Astrocyte (in vitro differentiated cells and primary cell): Measurements from ENCODE around the gene TP73. TPM values are rescaled to one million over a fixed set of nuclear protein-coding genes. Genes with fewer than 3 reads are reported as not detected.

Source experiments
- DNase-seq: peaks from one replicate; pipeline ENCODE4 v3.0.0-alpha.2; 2010; ENCODE audit warnings: low read depth
- FAIRE-seq: peaks from 2 replicates; lab custom pipeline; 2011; peaks lifted over from hg19 to GRCh38; lab: Jason Lieb, UNC
- H2AFZ ChIP-seq: 2 replicates; pipeline ENCODE4 v1.6.0; 2012; ENCODE audit warnings: low read depth, low read length, inconsistent platforms
- H3K27ac ChIP-seq: 2 replicates; pipeline ENCODE4 v1.5.1; 2011; ENCODE audit warnings: low read depth, low read length, inconsistent platforms
- H3K27me3 ChIP-seq: 2 replicates; pipeline ENCODE4 v1.6.0; 2011; ENCODE audit warnings: low read length, inconsistent platforms; ENCODE audit not compliant: insufficient read depth
- H3K36me3 ChIP-seq: 2 replicates; pipeline ENCODE4 v1.5.1; 2011; ENCODE audit warnings: low read length, inconsistent platforms; ENCODE audit not compliant: insufficient read depth
- H3K4me1 ChIP-seq: 2 replicates; pipeline ENCODE4 v1.5.1; 2011; ENCODE audit warnings: low read length, inconsistent platforms; ENCODE audit not compliant: insufficient read depth
- H3K4me2 ChIP-seq: 2 replicates; pipeline ENCODE4 v1.6.0; 2012; ENCODE audit warnings: low read length, inconsistent platforms
- H3K4me3 ChIP-seq: 2 replicates; pipeline ENCODE4 v1.5.1; 2011; ENCODE audit warnings: low read depth, mild to moderate bottlenecking, low read length, inconsistent platforms; ENCODE audit not compliant: insufficient read depth
- H3K79me2 ChIP-seq: 2 replicates; pipeline ENCODE4 v1.6.0; 2012; ENCODE audit warnings: mild to moderate bottlenecking, low read length, inconsistent platforms; ENCODE audit not compliant: insufficient read depth
- H3K9ac ChIP-seq: 2 replicates; pipeline ENCODE4 v1.6.0; 2012; ENCODE audit warnings: mild to moderate bottlenecking, low read length, inconsistent platforms
- H3K9me3 ChIP-seq: 2 replicates; pipeline ENCODE4 v1.5.1; 2012; ENCODE audit warnings: low read depth, mild to moderate bottlenecking, low read length, inconsistent platforms; ENCODE audit not compliant: insufficient read depth
- H4K20me1 ChIP-seq: 2 replicates; pipeline ENCODE4 v1.6.0; 2012; ENCODE audit warnings: low read length, inconsistent platforms; ENCODE audit not compliant: insufficient read depth
- H3K27ac Mint-ChIP-seq: one replicate; pipeline ENCODE4 v1.8.0; 2021; ENCODE audit warnings: mild to moderate bottlenecking, mixed read lengths; ENCODE audit not compliant: unreplicated experiment
- H3K27me3 Mint-ChIP-seq: one replicate; pipeline ENCODE4 v1.8.0; 2021; ENCODE audit warnings: low read depth, mixed read lengths; ENCODE audit not compliant: unreplicated experiment
- H3K36me3 Mint-ChIP-seq: one replicate; pipeline ENCODE4 v1.8.0; 2021; ENCODE audit warnings: low read depth, mixed read lengths; ENCODE audit not compliant: unreplicated experiment
- H3K4me1 Mint-ChIP-seq: one replicate; pipeline ENCODE4 v1.8.0; 2021; ENCODE audit warnings: low read depth, mixed read lengths; ENCODE audit not compliant: unreplicated experiment
- H3K4me3 Mint-ChIP-seq: one replicate; pipeline ENCODE4 v1.8.0; 2021; ENCODE audit warnings: mild to moderate bottlenecking, moderate library complexity, mixed read lengths; ENCODE audit not compliant: unreplicated experiment
- H3K9me3 Mint-ChIP-seq: one replicate; pipeline ENCODE4 v1.8.0; 2021; ENCODE audit warnings: mild to moderate bottlenecking, mixed read lengths; ENCODE audit not compliant: unreplicated experiment
- EZH2 ChIP-seq: IDR thresholded peaks from 2 replicates; pipeline ENCODE4 v1.6.1; 2012; ENCODE audit warnings: mild to moderate bottlenecking, low read length, inconsistent platforms; ENCODE audit not compliant: insufficient read depth
- total RNA-seq: library from RNA; stranded (reverse); gene quantifications from 2 replicates; pipeline ENCODE4 v1.2.1, GENCODE V29; 2021
- TF ChIP-seq, protein P1 (sequence below): IDR thresholded peaks from 2 replicates; pipeline ENCODE4 v1.5.1; 2011; ENCODE audit warnings: low read depth, mild to moderate bottlenecking, inconsistent platforms, low read length, moderate library complexity; ENCODE audit not compliant: insufficient read depth

Gene TP73
- total RNA-seq, 1 donor from 2014 or later = 0.18 TPM

- H2AFZ ChIP-seq = no peak overlapping the region
- H3K4me3 ChIP-seq = no peak overlapping the region
- FAIRE-seq (no peak), DNase-seq (no peak)
- no peaks in the 10 kb centered on the region for H3K79me2 ChIP-seq
- no peak overlapping the region for H3K4me2 ChIP-seq
- H3K4me3 Mint-ChIP-seq = no peak overlapping the region
- H3K27ac ChIP-seq = no peak overlapping the region
- H3K27me3 ChIP-seq = no peaks in the 10 kb centered on the region
- H3K4me1 Mint-ChIP-seq = no peaks in the 10 kb centered on the region
- H3K36me3 Mint-ChIP-seq = peaks cover 6% of the 10 kb centered on the region
- TF ChIP-seq EZH2 = no peak
- TF ChIP-seq, protein P1, sequence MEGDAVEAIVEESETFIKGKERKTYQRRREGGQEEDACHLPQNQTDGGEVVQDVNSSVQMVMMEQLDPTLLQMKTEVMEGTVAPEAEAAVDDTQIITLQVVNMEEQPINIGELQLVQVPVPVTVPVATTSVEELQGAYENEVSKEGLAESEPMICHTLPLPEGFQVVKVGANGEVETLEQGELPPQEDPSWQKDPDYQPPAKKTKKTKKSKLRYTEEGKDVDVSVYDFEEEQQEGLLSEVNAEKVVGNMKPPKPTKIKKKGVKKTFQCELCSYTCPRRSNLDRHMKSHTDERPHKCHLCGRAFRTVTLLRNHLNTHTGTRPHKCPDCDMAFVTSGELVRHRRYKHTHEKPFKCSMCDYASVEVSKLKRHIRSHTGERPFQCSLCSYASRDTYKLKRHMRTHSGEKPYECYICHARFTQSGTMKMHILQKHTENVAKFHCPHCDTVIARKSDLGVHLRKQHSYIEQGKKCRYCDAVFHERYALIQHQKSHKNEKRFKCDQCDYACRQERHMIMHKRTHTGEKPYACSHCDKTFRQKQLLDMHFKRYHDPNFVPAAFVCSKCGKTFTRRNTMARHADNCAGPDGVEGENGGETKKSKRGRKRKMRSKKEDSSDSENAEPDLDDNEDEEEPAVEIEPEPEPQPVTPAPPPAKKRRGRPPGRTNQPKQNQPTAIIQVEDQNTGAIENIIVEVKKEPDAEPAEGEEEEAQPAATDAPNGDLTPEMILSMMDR = no peak
- H3K27ac Mint-ChIP-seq = no peak overlapping the region
- H3K36me3 ChIP-seq = no peaks in the 10 kb centered on the region
- no peaks in the 10 kb centered on the region for H4K20me1 ChIP-seq
- H3K9ac ChIP-seq = no peak overlapping the region
- peaks cover 6% of the 10 kb centered on the region for H3K9me3 Mint-ChIP-seq
- H3K4me1 ChIP-seq = no peaks in the 10 kb centered on the region
- H3K27me3 Mint-ChIP-seq = peaks cover 34% of the 10 kb centered on the region
- H3K9me3 ChIP-seq = no peaks in the 10 kb centered on the region
Measured at GRCh38 chr1:3756394-3756793, 104.1 kb downstream of the TP73 start.

DNA sequence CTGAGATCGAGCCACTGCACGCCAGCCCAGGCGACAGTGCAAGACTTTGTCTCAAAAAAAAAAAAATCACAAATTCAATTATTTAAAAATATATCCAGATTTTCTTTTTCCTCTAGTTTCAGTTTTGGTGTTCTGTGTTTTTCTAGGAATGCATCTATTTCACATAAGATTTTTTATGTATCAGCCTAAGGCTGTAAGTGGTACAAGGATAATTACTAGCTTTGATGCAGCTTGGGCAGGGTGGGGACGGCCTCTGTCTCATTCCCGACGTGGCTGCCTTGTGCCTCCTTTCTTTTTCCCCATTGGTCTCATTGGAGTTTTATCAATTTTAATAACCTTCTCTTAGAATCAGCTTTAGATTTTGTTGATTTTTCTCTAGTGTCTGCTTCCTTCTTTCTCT is 106.8 kb downstream of the TP73 start:
- H3K36me3 ChIP-seq = no peaks in the 10 kb centered on the region
- no peaks in the 10 kb centered on the region for H4K20me1 ChIP-seq
- no peak overlapping the region for H3K4me2 ChIP-seq
- H3K79me2 ChIP-seq = no peaks in the 10 kb centered on the region
- H3K27me3 Mint-ChIP-seq = peaks cover 38% of the 10 kb centered on the region
- no peak for FAIRE-seq
- TF ChIP-seq EZH2 = no peak
- TF ChIP-seq, protein P1 = no peak
- no peak overlapping the region for H3K27ac Mint-ChIP-seq
- no peak overlapping the region for H3K9ac ChIP-seq
- H3K4me1 ChIP-seq = no peaks in the 10 kb centered on the region
- H3K36me3 Mint-ChIP-seq = peaks cover 6% of the 10 kb centered on the region
- no peak overlapping the region for H3K4me3 ChIP-seq
- H3K4me1 Mint-ChIP-seq = no peaks in the 10 kb centered on the region
- no peak for DNase-seq
- H3K27me3 ChIP-seq = peaks cover 2% of the 10 kb centered on the region
- H3K27ac ChIP-seq = no peak overlapping the region
- H3K9me3 Mint-ChIP-seq = peaks cover 6% of the 10 kb centered on the region
- no peak overlapping the region for H3K4me3 Mint-ChIP-seq
- no peaks in the 10 kb centered on the region for H3K9me3 ChIP-seq
- H2AFZ ChIP-seq = no peak overlapping the region

DNA sequence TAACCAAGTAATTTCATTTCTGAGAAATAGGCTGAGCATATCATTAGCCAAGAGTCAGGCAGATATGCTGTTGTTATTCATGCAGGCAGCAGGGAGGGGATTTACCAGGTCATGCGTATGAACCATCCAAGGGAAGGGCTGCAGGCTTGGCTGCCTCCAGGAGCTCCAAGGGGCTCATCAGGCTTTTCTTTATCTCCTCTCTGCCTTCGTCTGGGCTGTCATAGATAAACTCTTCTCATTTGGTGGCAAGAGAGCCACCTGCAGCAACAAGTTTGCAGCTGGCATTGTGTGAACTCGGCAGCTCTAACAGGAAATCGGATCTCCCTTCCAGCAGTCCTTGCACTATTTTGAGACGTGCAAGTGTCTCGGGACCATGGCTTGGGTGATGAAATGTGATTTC is 107.5 kb downstream of the TP73 start:
- Mint-ChIP-seq H3K9me3 (peaks cover 6% of the 10 kb centered on the region), H3K27ac (no peak overlapping the region), H3K36me3 (peaks cover 6% of the 10 kb centered on the region), H3K27me3 (peaks cover 42% of the 10 kb centered on the region), H3K4me3 (no peak overlapping the region), H3K4me1 (no peaks in the 10 kb centered on the region)
- Histone ChIP-seq H3K27ac (no peak overlapping the region), H3K4me3 (no peak overlapping the region), H3K79me2 (no peaks in the 10 kb centered on the region), H3K36me3 (no peaks in the 10 kb centered on the region), H3K9me3 (no peaks in the 10 kb centered on the region), H2AFZ (no peak overlapping the region), H4K20me1 (no peaks in the 10 kb centered on the region), H3K4me1 (no peaks in the 10 kb centered on the region), H3K9ac (no peak overlapping the region), H3K27me3 (peaks cover 2% of the 10 kb centered on the region), H3K4me2 (no peak overlapping the region)
- TF ChIP-seq, protein P1 = no peak
- no peak for TF ChIP-seq EZH2
- DNase-seq (no peak), FAIRE-seq (no peak)
